ENCODE results near the gene TNRC6B.

GRCh38 chr22:40235308-40235707 is 57.6 kb downstream of the TNRC6B start:
- TF ChIP-seq EZH2 (IDR thresholded peaks at IDR 0.05; ENCODE audit: borderline replicate concordance, low read length) (no peak), CTCF (conservative IDR thresholded peaks at IDR 0.05 in 1 of 2, IDR thresholded peaks at IDR 0.05 in 1 of 2; ENCODE audit: extremely low read depth in 1 of 2, insufficient read depth in 1 of 2, low read depth in 1 of 2, low read length in 2 of 2) (no peak)

Data from mammary epithelial cell (primary cell).